Inflammatory macrophage (primary cell): Measurements from ENCODE around the gene TBX4.
"Not testable (repeated sequence)": the region's sequence is repeated elsewhere in the genome, so short reads cannot be mapped to it uniquely, and the experiment has no call there.

Experiments used
- DNase-seq, 2 donors: peaks; one replicate each; pipeline ENCODE4 v3.0.0-alpha.2; 2020 to 2022

TBX4 gene

GRCh38 chr17:61486135-61487120 is 34.2 kb downstream of the TBX4 start:
- DNase-seq = no peak

- DNase-seq = no peak
Measured at GRCh38 chr17:61487161-61487988, 35.2 kb downstream of the TBX4 start.

- no peak for DNase-seq
Measured at GRCh38 chr17:61487989-61488595, 35.9 kb downstream of the TBX4 start.

- DNase-seq = no peak
Measured at GRCh38 chr17:61488878-61489718, 36.9 kb downstream of the TBX4 start.

GRCh38 chr17:61489719-61490490 is 37.7 kb downstream of the TBX4 start:
- no peak for DNase-seq

- DNase-seq = no peak
Measured at GRCh38 chr17:61490540-61490975, 38.3 kb downstream of the TBX4 start.

GRCh38 chr17:61491981-61492380 is 39.8 kb downstream of the TBX4 start:
- DNase-seq = no peak

- DNase-seq = no peak
Measured at GRCh38 chr17:61492759-61493526, 40.7 kb downstream of the TBX4 start.

GRCh38 chr17:61493830-61494324 is 41.7 kb downstream of the TBX4 start:
- not testable (repeated sequence) for DNase-seq

GRCh38 chr17:61494325-61495160 is 42.3 kb downstream of the TBX4 start:
- DNase-seq = no peak

GRCh38 chr17:61495161-61495857 is 43.1 kb downstream of the TBX4 start:
- DNase-seq = no peak

- no peak for DNase-seq
Measured at GRCh38 chr17:61496174-61496956, 44.1 kb downstream of the TBX4 start.

GRCh38 chr17:61496957-61497653 is 44.9 kb downstream of the TBX4 start:
- DNase-seq = no peak

- DNase-seq = no peak
Measured at GRCh38 chr17:61498042-61498994, 46.1 kb downstream of the TBX4 start.

- no peak for DNase-seq
Measured at GRCh38 chr17:61499632-61500031, 47.4 kb downstream of the TBX4 start.

- DNase-seq = no peak
Measured at GRCh38 chr17:61500287-61500686, 48.1 kb downstream of the TBX4 start.
